ENCODE results near the gene PSD2.

Gene PSD2

GRCh38 chr5:139812836-139813805 lies 17.5 kb downstream of the PSD2 start:
- DNase-seq: no peak

GRCh38 chr5:139814191-139814601 lies 18.6 kb downstream of the PSD2 start:
- no peak for DNase-seq

GRCh38 chr5:139814704-139815280 lies 19.2 kb downstream of the PSD2 start:
- no peak for DNase-seq

- no peak for DNase-seq
These were observed 21.0 kb downstream of the PSD2 start for GRCh38 chr5:139816566-139816965.

GRCh38 chr5:139817362-139817761 lies 21.8 kb downstream of the PSD2 start:
- no peak for DNase-seq

GRCh38 chr5:139817970-139818369 lies 22.4 kb downstream of the PSD2 start:
- no peak for DNase-seq

- DNase-seq: no peak
These were observed 24.5 kb downstream of the PSD2 start for GRCh38 chr5:139820130-139820529.

- DNase-seq: no peak
These were observed 25.0 kb downstream of the PSD2 start for GRCh38 chr5:139820606-139821005.

GRCh38 chr5:139821806-139822552 lies 26.4 kb downstream of the PSD2 start:
- DNase-seq: no peak

GRCh38 chr5:139822553-139823425 lies 27.2 kb downstream of the PSD2 start:
- DNase-seq: no peak

- no peak for DNase-seq
These were observed 28.2 kb downstream of the PSD2 start for GRCh38 chr5:139823757-139824355.

- DNase-seq: no peak
These were observed 30.1 kb downstream of the PSD2 start for GRCh38 chr5:139825690-139826089.

- no peak for DNase-seq
These were observed 32.7 kb downstream of the PSD2 start for GRCh38 chr5:139828207-139828895.

GRCh38 chr5:139829471-139829870 lies 33.9 kb downstream of the PSD2 start:
- DNase-seq: no peak

- no peak for DNase-seq
These were observed 36.0 kb downstream of the PSD2 start for GRCh38 chr5:139831624-139832023.

- no peak for DNase-seq
These were observed 37.9 kb downstream of the PSD2 start for GRCh38 chr5:139833525-139833924.

GRCh38 chr5:139835656-139836055 lies 40.0 kb downstream of the PSD2 start:
- DNase-seq: no peak

- DNase-seq: no peak
These were observed 41.0 kb downstream of the PSD2 start for GRCh38 chr5:139836469-139837208.

- DNase-seq: no peak
These were observed 42.2 kb downstream of the PSD2 start for GRCh38 chr5:139837711-139838380.

All from stimulated activated CD4-positive, alpha-beta T cell treated with anti-CD3 and anti-CD28 coated beads, Interleukin-1b, Interleukin-23, amount 100 ng/mL, for 48 hours (primary cell).